IMR-90 (cell line): ENCODE data around the gene MBD2. TPM values are rescaled to one million over a fixed set of nuclear protein-coding genes. Genes with fewer than 3 reads are reported as not detected.

Experiments
- ATAC-seq: fragments of 200-7000 bp; cut with Tn5 transposase; 2 replicates; pipeline ENCODE4 v1.9.1; 2020; ENCODE audit warnings: low read depth, mild to moderate bottlenecking, moderate library complexity
- BruUV-seq: library from RNA; stranded (reverse); fragments of 400-500 nt; replicated peaks from 2 replicates; lab custom pipeline; 2021; lab: Mats Ljungman, UMichigan
- CTCF ChIA-PET: fragments of 300-600 bp; formaldehyde crosslinking; extraction: SDS; loops from one replicate; lab custom pipeline; 2021; ENCODE audit warnings: antibody characterized with exemption; lab: Yijun Ruan, JAX
- POLR2A ChIA-PET: fragments of 300-600 bp; sonication (Branson Sonifier 250); formaldehyde crosslinking; loops from one replicate; lab custom pipeline; 2022; ENCODE audit warnings: antibody characterized with exemption; ENCODE audit not compliant: unreplicated experiment; lab: Charles Lee
- DNase-seq: peaks from one replicate; pipeline ENCODE4 v3.0.0; 2013
- H2AFZ ChIP-seq: replicated peaks from 2 replicates; pipeline ENCODE3; 2013; ENCODE audit warnings: low read length, mild to moderate bottlenecking; ENCODE audit not compliant: poor library complexity
- H2AK5ac ChIP-seq: 2 replicates; pipeline ENCODE4 v1.6.1; 2013; ENCODE audit warnings: low read depth, low read length, inconsistent platforms
- H2AK9ac ChIP-seq: replicated peaks from 2 replicates; pipeline ENCODE3; 2013; ENCODE audit warnings: mild to moderate bottlenecking, low read depth, low read length, moderate library complexity; ENCODE audit not compliant: poor library complexity
- H2BK120ac ChIP-seq: 2 replicates; pipeline ENCODE4 v1.6.1; 2013; ENCODE audit warnings: low read depth, low read length, inconsistent platforms
- H2BK15ac ChIP-seq: 3 replicates; pipeline ENCODE4 v1.6.1; 2013; ENCODE audit warnings: low read depth, low read length, inconsistent platforms
- H2BK20ac ChIP-seq: 2 replicates; pipeline ENCODE4 v1.6.1; 2013; ENCODE audit warnings: low read depth, mild to moderate bottlenecking, inconsistent platforms, low read length, moderate library complexity
- H2BK5ac ChIP-seq: 2 replicates; pipeline ENCODE4 v1.6.1; 2013; ENCODE audit warnings: mild to moderate bottlenecking, low read depth, low read length, inconsistent platforms; ENCODE audit not compliant: poor library complexity, severe bottlenecking
- H3K14ac ChIP-seq: replicated peaks from 2 replicates; pipeline ENCODE4 v1.6.1; 2013; ENCODE audit warnings: low read depth, low read length, inconsistent platforms
- H3K18ac ChIP-seq: 2 replicates; pipeline ENCODE4 v1.6.1; 2013; ENCODE audit warnings: low read depth, low read length, control low read depth
- H3K23ac ChIP-seq: 2 replicates; pipeline ENCODE4 v1.6.1; 2013; ENCODE audit warnings: low read depth, low read length, inconsistent platforms
- H3K27ac ChIP-seq: 2 replicates; pipeline ENCODE4 v1.5.1; 2013; ENCODE audit warnings: mild to moderate bottlenecking, control low read depth, low read length; ENCODE audit not compliant: insufficient read depth
- H3K27me3 ChIP-seq: 2 replicates; pipeline ENCODE4 v1.6.1; 2013; ENCODE audit warnings: low read length; ENCODE audit not compliant: control insufficient read depth, insufficient read depth
- H3K36me3 ChIP-seq: 2 replicates; pipeline ENCODE4 v1.6.1; 2013; ENCODE audit warnings: low read length, mixed read lengths; ENCODE audit not compliant: control insufficient read depth, insufficient read depth
- H3K4ac ChIP-seq: 2 replicates; pipeline ENCODE4 v1.6.1; 2013; ENCODE audit warnings: low read depth, low read length, inconsistent platforms
- H3K4me1 ChIP-seq: 2 replicates; pipeline ENCODE4 v1.6.1; 2013; ENCODE audit warnings: low read length, mixed read lengths; ENCODE audit not compliant: control insufficient read depth, insufficient read depth
- H3K4me2 ChIP-seq: 2 replicates; pipeline ENCODE4 v1.6.1; 2013; ENCODE audit warnings: low read depth, mild to moderate bottlenecking, control low read depth, low read length, moderate library complexity
- H3K4me3 ChIP-seq: 2 replicates; pipeline ENCODE4 v1.5.1; 2013; ENCODE audit warnings: low read depth, mild to moderate bottlenecking, control low read depth, low read length, moderate library complexity; ENCODE audit not compliant: insufficient read depth
- H3K56ac ChIP-seq: 2 replicates; pipeline ENCODE4 v1.6.1; 2013; ENCODE audit warnings: low read length, inconsistent platforms; ENCODE audit not compliant: insufficient read depth; ENCODE audit errors: extremely low read depth
- H3K79me1 ChIP-seq, 2 experiments: 2 replicates each; pipeline ENCODE4 v1.6.1; 2013; ENCODE audit warnings: low read length in 2 of 2, inconsistent platforms in 1 of 2, low read depth in 1 of 2
- H3K9ac ChIP-seq: 2 replicates; pipeline ENCODE4 v1.6.1; 2013; ENCODE audit warnings: low read depth, low read length, control low read depth
- H3K9me1 ChIP-seq: 2 replicates; pipeline ENCODE4 v1.6.1; 2013; ENCODE audit warnings: low read length, inconsistent platforms; ENCODE audit not compliant: insufficient read depth
- H3K9me3 ChIP-seq: 2 replicates; pipeline ENCODE4 v1.6.1; 2013; ENCODE audit warnings: low read length; ENCODE audit not compliant: control insufficient read depth, insufficient read depth
- H4K20me1 ChIP-seq: 2 replicates; pipeline ENCODE4 v1.6.1; 2013; ENCODE audit warnings: low read length, inconsistent platforms; ENCODE audit not compliant: insufficient read depth
- H4K5ac ChIP-seq: 2 replicates; pipeline ENCODE4 v1.6.1; 2013; ENCODE audit warnings: mild to moderate bottlenecking, low read depth, low read length, control low read depth
- H4K8ac ChIP-seq, 2 experiments: 2 replicates each; pipeline ENCODE4 v1.6.1; 2013; ENCODE audit warnings: low read depth in 2 of 2, low read length in 2 of 2, control low read depth in 1 of 2, inconsistent platforms in 1 of 2
- H4K91ac ChIP-seq: 2 replicates; pipeline ENCODE4 v1.6.1; 2013; ENCODE audit warnings: low read depth, low read length, inconsistent platforms; ENCODE audit not compliant: insufficient read depth
- CEBPB ChIP-seq: IDR thresholded peaks from 2 replicates; pipeline ENCODE4 v1.6.1; 2012; ENCODE audit warnings: low read depth, low read length, improper control_type of control experiment
- ELK1 ChIP-seq: fragments of 150-350 bp; IDR thresholded peaks from 2 replicates; pipeline ENCODE4 v1.6.1; 2016; ENCODE audit warnings: low read depth, mild to moderate bottlenecking, low read length, moderate library complexity, borderline replicate concordance
- RAD21 ChIP-seq: IDR thresholded peaks from 2 replicates; pipeline ENCODE4 v1.6.1; 2012; ENCODE audit warnings: low read length, improper control_type of control experiment
- SMC3 ChIP-seq: fragments of 150-350 bp; IDR thresholded peaks from 2 replicates; pipeline ENCODE4 v1.6.1; 2016; ENCODE audit warnings: low read depth, mild to moderate bottlenecking, antibody characterized with exemption, low read length, moderate library complexity
- WGBS, 2 experiments: methylation state at CpG; one replicate each; pipeline versions ENCODE4 v1.1.5 to v1.1.7; 2013; ENCODE audit warnings: missing lambda C conversion rate in 2 of 2; ENCODE audit not compliant: insufficient read length in 1 of 2; ENCODE audit errors: extremely low coverage in 2 of 2; 5-methylcytosine and 5-hydroxymethylcytosine counted together
- dilution Hi-C: fragments of 300-500 bp; cut with HindIII; formaldehyde crosslinking; loops from one replicate; pipeline ENCODE4 v1.14.3; 2018; ENCODE audit warnings: low sequenced_read_pairs; ENCODE audit not compliant: unreplicated experiment
- in situ Hi-C: fragments of 300-500 bp; cut with MboI; formaldehyde crosslinking; loops from 3 replicates; pipeline ENCODE4 v1.14.3; 2019; ENCODE audit warnings: low sequenced_read_pairs, inconsistent platforms, mixed read lengths
- intact Hi-C: fragments of 100-400 bp; cut with micrococcal nuclease; formaldehyde crosslinking; loops from 2 replicates; pipeline ENCODE4 v1.10.0; 2022
- polyA plus RNA-seq, 3 experiments: library from polyadenylated mRNA; depleted of rRNA; stranded (reverse); fragments of >200 nt; gene quantifications; 2 replicates each; pipeline ENCODE4 v1.2.3, GENCODE V29; 2012; ENCODE audit warnings: low replicate concordance in 1 of 3
- total RNA-seq: library from RNA; depleted of rRNA; stranded (reverse); fragments of >200 nt; gene quantifications from 2 replicates; pipeline ENCODE4 v1.2.3, GENCODE V29; 2012
- TF ChIP-seq, protein P1 (sequence below): fragments of 150-350 bp; IDR thresholded peaks from 2 replicates; pipeline ENCODE4 v1.6.1; 2017; ENCODE audit warnings: mild to moderate bottlenecking, antibody characterized with exemption, low read length, low read depth

MBD2 gene
- total and polyA plus RNA-seq, 2 of the 4 experiments (the other 2 are of a cell fraction) = 9.7 to 29.5 TPM

DNA sequence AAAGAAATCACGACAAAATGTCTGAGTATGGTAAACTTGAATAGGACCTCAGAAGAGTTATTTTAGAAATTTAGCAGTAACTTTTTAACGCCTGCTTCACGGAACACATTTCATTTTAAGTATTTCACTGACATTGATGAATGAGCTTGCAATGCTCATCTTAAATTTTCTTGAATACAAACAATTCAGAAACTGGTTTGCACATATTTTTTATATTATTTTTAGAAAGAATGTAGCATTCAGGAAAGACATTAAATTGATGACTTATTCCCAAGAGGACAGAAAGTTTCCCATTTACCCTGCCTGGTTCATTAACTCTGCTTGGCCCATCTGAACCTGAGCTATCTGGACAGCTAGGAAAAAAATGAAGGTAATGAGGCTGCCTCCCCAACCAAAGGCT is 89.3 kb downstream of the MBD2 start:
- no peak overlapping the region for H3K18ac ChIP-seq
- H3K4me3 ChIP-seq = no peak overlapping the region
- TF ChIP-seq RAD21 (no peak), CEBPB (no peak), SMC3 (no peak), ELK1 (no peak)
- TF ChIP-seq, protein P1, sequence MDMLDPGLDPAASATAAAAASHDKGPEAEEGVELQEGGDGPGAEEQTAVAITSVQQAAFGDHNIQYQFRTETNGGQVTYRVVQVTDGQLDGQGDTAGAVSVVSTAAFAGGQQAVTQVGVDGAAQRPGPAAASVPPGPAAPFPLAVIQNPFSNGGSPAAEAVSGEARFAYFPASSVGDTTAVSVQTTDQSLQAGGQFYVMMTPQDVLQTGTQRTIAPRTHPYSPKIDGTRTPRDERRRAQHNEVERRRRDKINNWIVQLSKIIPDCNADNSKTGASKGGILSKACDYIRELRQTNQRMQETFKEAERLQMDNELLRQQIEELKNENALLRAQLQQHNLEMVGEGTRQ = no peak
- DNase-seq = no peak
- H3K4me1 ChIP-seq = no peaks in the 10 kb centered on the region
- H2BK5ac ChIP-seq = no peak overlapping the region
- H3K56ac ChIP-seq = no peak overlapping the region
- H3K27me3 ChIP-seq = no peaks in the 10 kb centered on the region
- no CpG with 5 or more reads among the region's 3 CpGs for WGBS, 2 experiments
- H3K4me2 ChIP-seq = no peak overlapping the region
- dilution Hi-C loops = no loop called here
- no peak overlapping the region for H4K91ac ChIP-seq
- H3K23ac ChIP-seq = no peak overlapping the region
- intact Hi-C loops = no loop called here
- ChIA-PET POLR2A (no interaction called here), CTCF (no interaction called here)
- H2AK9ac ChIP-seq = no peak overlapping the region
- no peak overlapping the region for H4K5ac ChIP-seq
- H3K9me3 ChIP-seq = no peaks in the 10 kb centered on the region
- no peaks in the 10 kb centered on the region for H3K36me3 ChIP-seq
- H3K79me1 ChIP-seq = no peaks in the 10 kb centered on the region
- in situ Hi-C loops = no loop called here
- no peak overlapping the region for H3K14ac ChIP-seq
- ATAC-seq = no peak
- no peaks in the 10 kb centered on the region for H4K20me1 ChIP-seq
- no peak overlapping the region for H2BK15ac ChIP-seq
- H3K4ac ChIP-seq = no peak overlapping the region
- no peak overlapping the region for H3K27ac ChIP-seq
- no peak overlapping the region for H2BK120ac ChIP-seq
- H2AFZ ChIP-seq = no peak overlapping the region
- no peak overlapping the region for H3K9ac ChIP-seq
- BruUV-seq = no TSS peak
- H4K8ac ChIP-seq = no peak overlapping the region
- H2BK20ac ChIP-seq = no peak overlapping the region
- H2AK5ac ChIP-seq = no peak overlapping the region
- H3K9me1 ChIP-seq = no peaks in the 10 kb centered on the region
